NCI-H2196 treated with DMSO at 0.1 percent for 48 hours (cell line): ENCODE results near the gene LANCL2.
"Not testable (repeated sequence)": the region's sequence is repeated elsewhere in the genome, so short reads cannot be mapped to it uniquely, and the experiment has no call there.

Experiments used
- DNase-seq: peaks from one replicate; lab custom pipeline; 2025; ENCODE audit not compliant: unreplicated experiment; lab: John Stamatoyannopoulos, UW

LANCL2 gene

GRCh38 chr7:55402506-55402905 lies 37.4 kb downstream of the LANCL2 start:
- not testable (repeated sequence) for DNase-seq

GRCh38 chr7:55405856-55406541 lies 40.9 kb downstream of the LANCL2 start:
- DNase-seq, result no peak

- no peak for DNase-seq
These were observed 44.5 kb downstream of the LANCL2 start for GRCh38 chr7:55409482-55410225.

GRCh38 chr7:55410667-55411239 lies 45.6 kb downstream of the LANCL2 start:
- DNase-seq, result no peak

GRCh38 chr7:55411844-55412243 lies 46.7 kb downstream of the LANCL2 start:
- DNase-seq, result no peak

- no peak for DNase-seq
These were observed 48.3 kb downstream of the LANCL2 start for GRCh38 chr7:55413442-55413841.

GRCh38 chr7:55415173-55415778 lies 50.1 kb downstream of the LANCL2 start:
- peak; percentile 49 for DNase-seq

- DNase-seq, result not testable (repeated sequence)
These were observed 52.3 kb downstream of the LANCL2 start for GRCh38 chr7:55417456-55417855.

- DNase-seq, result no peak
These were observed 55.4 kb downstream of the LANCL2 start for GRCh38 chr7:55420530-55420929.

- DNase-seq, result no peak
These were observed 58.2 kb downstream of the LANCL2 start for GRCh38 chr7:55423277-55423711.

- no peak for DNase-seq
These were observed 58.8 kb downstream of the LANCL2 start for GRCh38 chr7:55423891-55424290.

- no peak for DNase-seq
These were observed 60.1 kb downstream of the LANCL2 start for GRCh38 chr7:55425141-55425752.

- DNase-seq, result no peak
These were observed 61.5 kb downstream of the LANCL2 start for GRCh38 chr7:55426676-55427075.

GRCh38 chr7:55427342-55427741 lies 62.2 kb downstream of the LANCL2 start:
- no peak for DNase-seq

GRCh38 chr7:55427800-55428199 lies 62.7 kb downstream of the LANCL2 start:
- no peak for DNase-seq

GRCh38 chr7:55429835-55430499 lies 64.8 kb downstream of the LANCL2 start:
- DNase-seq, result no peak

- no peak for DNase-seq
These were observed 66.8 kb downstream of the LANCL2 start for GRCh38 chr7:55431898-55432297.

- DNase-seq, result no peak
These were observed 67.4 kb downstream of the LANCL2 start for GRCh38 chr7:55432506-55432905.

- peak; percentile 47 for DNase-seq
These were observed 68.0 kb downstream of the LANCL2 start for GRCh38 chr7:55432939-55433784.

GRCh38 chr7:55435466-55435865 lies 70.3 kb downstream of the LANCL2 start:
- DNase-seq, result no peak
